ENCODE data around the gene CCDC149.

Gene CCDC149

DNA sequence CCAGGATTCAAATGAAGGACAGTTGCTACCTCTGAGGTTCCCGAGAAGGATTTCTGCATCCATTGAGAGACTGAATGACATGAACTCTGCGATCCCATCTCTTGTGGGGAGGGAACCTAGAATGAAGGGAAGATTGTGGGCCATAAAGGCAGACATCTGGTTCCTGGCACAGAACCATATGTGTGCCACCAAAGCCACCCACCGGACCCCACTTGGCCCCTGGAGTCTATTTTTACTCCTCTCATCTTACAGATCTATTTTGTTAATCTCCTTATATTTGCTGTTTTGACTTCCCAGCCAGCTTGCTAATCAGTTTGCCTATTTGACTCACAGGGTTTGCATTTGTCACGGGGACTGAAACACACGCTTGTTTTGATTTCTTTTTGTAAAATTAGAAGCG lies 110.2 kb downstream of the CCDC149 start:
- DNase-seq = no peak
- H3K27me3 Mint-ChIP-seq (ENCODE audit: low read depth, poor library complexity) = peaks cover 56% of the 10 kb centered on the region
- TF ChIP-seq, protein P1, sequence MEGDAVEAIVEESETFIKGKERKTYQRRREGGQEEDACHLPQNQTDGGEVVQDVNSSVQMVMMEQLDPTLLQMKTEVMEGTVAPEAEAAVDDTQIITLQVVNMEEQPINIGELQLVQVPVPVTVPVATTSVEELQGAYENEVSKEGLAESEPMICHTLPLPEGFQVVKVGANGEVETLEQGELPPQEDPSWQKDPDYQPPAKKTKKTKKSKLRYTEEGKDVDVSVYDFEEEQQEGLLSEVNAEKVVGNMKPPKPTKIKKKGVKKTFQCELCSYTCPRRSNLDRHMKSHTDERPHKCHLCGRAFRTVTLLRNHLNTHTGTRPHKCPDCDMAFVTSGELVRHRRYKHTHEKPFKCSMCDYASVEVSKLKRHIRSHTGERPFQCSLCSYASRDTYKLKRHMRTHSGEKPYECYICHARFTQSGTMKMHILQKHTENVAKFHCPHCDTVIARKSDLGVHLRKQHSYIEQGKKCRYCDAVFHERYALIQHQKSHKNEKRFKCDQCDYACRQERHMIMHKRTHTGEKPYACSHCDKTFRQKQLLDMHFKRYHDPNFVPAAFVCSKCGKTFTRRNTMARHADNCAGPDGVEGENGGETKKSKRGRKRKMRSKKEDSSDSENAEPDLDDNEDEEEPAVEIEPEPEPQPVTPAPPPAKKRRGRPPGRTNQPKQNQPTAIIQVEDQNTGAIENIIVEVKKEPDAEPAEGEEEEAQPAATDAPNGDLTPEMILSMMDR (IDR thresholded peaks at IDR 0.05) = no peak
- peaks cover under 1% of the 10 kb centered on the region for H3K36me3 Mint-ChIP-seq (ENCODE audit: low read depth)
- no peak overlapping the region for H3K4me3 Mint-ChIP-seq
- no peak overlapping the region for H3K27ac Mint-ChIP-seq
- H3K4me1 Mint-ChIP-seq = peaks cover 20% of the 10 kb centered on the region
- H3K9me3 Mint-ChIP-seq = peaks cover 4% of the 10 kb centered on the region

DNA sequence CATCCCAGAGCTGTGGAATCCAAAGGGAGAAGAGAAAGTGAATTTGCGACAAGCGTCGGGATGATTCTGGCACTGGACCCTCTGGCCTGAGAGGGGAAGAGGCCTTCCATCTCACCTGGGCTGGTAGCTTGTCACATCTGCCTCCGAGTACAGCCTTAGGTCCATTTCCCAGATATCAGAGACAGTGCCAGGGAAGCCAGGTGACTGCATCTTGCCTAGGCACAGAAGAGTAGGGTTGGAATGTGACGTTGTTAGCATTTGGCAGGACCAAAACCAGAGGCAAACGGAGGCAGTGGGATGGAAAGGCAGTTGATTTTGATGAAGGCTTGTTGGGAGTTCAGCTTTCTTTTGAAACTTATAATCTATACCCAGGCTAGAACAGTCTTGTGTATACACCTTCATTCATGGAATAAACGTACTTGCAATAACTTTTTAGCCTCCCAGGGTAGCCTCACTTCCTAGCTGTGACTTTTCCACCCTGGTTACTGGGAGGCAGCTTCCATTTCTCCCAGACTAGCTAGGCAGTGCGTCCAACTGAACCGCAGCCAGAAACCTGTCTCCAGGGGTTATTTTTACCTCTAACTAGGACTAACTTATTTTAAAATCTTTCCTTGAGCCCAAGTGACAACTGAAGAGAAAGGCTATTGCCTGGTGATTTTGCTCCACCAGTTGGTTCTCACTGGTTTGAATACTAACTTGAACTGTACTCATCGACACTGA lies 111.5 kb downstream of the CCDC149 start:
- Mint-ChIP-seq H3K27ac (no peak overlapping the region), H3K9me3 (peaks cover 4% of the 10 kb centered on the region), H3K27me3 (ENCODE audit: low read depth, poor library complexity) (peaks cover 67% of the 10 kb centered on the region), H3K36me3 (ENCODE audit: low read depth) (no peaks in the 10 kb centered on the region), H3K4me3 (peak overlapping the region; percentile 82), H3K4me1 (peaks cover 14% of the 10 kb centered on the region)
- DNase-seq = no peak
- TF ChIP-seq, protein P1 (IDR thresholded peaks at IDR 0.05) = no peak

DNA sequence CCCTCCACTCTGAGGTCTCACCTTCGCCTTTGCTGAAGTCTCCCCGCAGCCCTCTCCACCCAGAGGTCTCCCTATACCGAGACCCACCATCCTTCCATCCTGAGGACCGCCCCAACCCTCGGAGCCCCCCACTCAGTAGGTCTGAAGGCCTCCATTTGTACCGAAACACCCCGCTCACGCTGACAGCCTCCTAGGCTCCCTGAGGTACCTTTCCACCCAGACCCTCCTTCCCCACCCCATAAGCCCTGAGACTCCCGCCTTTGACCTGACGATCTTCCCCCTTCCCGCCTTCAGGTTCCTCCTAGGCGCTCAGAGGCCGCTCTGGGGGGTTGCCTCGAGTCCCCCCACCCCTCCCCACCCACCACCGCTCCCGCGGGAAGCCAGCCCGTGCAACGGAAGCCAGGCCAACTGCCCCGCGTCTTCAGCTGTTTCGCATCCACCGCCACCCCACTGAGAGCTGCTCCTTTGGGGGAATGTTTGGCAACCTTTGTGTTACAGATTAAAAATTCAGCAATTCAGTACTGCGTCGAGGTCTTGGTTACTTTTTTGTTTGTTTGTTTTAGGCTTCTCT lies 112.4 kb downstream of the CCDC149 start:
- H3K27me3 Mint-ChIP-seq (ENCODE audit: low read depth, poor library complexity) = peaks cover 67% of the 10 kb centered on the region
- H3K36me3 Mint-ChIP-seq (ENCODE audit: low read depth) = no peaks in the 10 kb centered on the region
- TF ChIP-seq, protein P1 (IDR thresholded peaks at IDR 0.05) = no peak
- peak; percentile 12 for DNase-seq
- peaks cover 19% of the 10 kb centered on the region for H3K4me1 Mint-ChIP-seq
- no peak overlapping the region for H3K27ac Mint-ChIP-seq
- peaks cover 4% of the 10 kb centered on the region for H3K9me3 Mint-ChIP-seq
- H3K4me3 Mint-ChIP-seq = peak overlapping the region; percentile 82

DNA sequence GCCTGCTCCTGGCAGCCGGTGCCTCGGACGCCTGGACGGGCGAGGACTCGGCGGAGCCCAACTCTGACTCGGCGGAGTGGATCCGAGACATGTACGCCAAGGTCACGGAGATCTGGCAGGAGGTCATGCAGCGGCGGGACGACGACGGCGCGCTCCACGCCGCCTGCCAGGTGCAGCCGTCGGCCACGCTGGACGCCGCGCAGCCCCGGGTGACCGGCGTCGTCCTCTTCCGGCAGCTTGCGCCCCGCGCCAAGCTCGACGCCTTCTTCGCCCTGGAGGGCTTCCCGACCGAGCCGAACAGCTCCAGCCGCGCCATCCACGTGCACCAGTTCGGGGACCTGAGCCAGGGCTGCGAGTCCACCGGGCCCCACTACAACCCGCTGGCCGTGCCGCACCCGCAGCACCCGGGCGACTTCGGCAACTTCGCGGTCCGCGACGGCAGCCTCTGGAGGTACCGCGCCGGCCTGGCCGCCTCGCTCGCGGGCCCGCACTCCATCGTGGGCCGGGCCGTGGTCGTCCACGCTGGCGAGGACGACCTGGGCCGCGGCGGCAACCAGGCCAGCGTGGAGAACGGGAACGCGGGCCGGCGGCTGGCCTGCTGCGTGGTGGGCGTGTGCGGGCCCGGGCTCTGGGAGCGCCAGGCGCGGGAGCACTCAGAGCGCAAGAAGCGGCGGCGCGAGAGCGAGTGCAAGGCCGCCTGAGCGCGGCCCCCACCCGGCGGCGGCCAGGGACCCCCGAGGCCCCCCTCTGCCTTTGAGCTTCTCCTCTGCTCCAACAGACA lies 113.1 kb downstream of the CCDC149 start:
- peak; percentile 51 for DNase-seq
- Mint-ChIP-seq H3K27ac (no peak overlapping the region), H3K9me3 (peaks cover 4% of the 10 kb centered on the region), H3K4me1 (peaks cover 22% of the 10 kb centered on the region), H3K27me3 (ENCODE audit: low read depth, poor library complexity) (peaks cover 73% of the 10 kb centered on the region), H3K36me3 (ENCODE audit: low read depth) (no peaks in the 10 kb centered on the region), H3K4me3 (peak overlapping the region; percentile 82)
- TF ChIP-seq, protein P1 (IDR thresholded peaks at IDR 0.05) = no peak

DNA sequence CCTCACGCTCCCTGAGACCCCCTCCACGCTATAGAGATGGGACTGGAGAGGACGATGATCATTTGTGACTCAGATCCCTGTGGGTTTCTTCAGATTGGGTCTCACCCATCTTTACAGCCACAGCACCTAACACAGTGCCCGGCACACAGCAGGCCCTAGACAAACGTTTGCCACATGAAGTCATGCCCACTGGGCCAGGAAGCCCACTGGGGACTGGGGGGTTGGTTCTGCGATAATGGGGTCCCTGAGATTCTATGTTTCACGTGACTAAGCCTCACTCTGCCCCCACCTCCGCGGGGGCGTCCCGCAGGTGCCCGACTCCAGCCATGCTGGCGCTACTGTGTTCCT lies 113.7 kb downstream of the CCDC149 start:
- peaks cover 4% of the 10 kb centered on the region for H3K9me3 Mint-ChIP-seq
- H3K4me3 Mint-ChIP-seq = peak overlapping the region; percentile 61
- TF ChIP-seq, protein P1 (IDR thresholded peaks at IDR 0.05) = no peak
- no peak for DNase-seq
- peaks cover 78% of the 10 kb centered on the region for H3K27me3 Mint-ChIP-seq (ENCODE audit: low read depth, poor library complexity)
- H3K4me1 Mint-ChIP-seq = peaks cover 27% of the 10 kb centered on the region
- H3K27ac Mint-ChIP-seq = no peak overlapping the region
- H3K36me3 Mint-ChIP-seq (ENCODE audit: low read depth) = no peaks in the 10 kb centered on the region
